Karpas-422 (cell line): ENCODE results near the gene LYVE1. TPM values are rescaled to one million over a fixed set of nuclear protein-coding genes. Genes with fewer than 3 reads are reported as not detected.

Source experiments
- DNase-seq: peaks from one replicate; pipeline ENCODE4 v3.0.0-alpha.2; 2015
- H2AFZ ChIP-seq: fragments of 200-600 bp; sonication (generic); 2 replicates; pipeline ENCODE4 v1.6.1; 2014; ENCODE audit warnings: antibody characterized with exemption, low read length, mixed read lengths
- H3K27ac ChIP-seq: fragments of 200-600 bp; sonication (generic); 2 replicates; pipeline ENCODE4 v1.5.1; 2014; ENCODE audit warnings: mild to moderate bottlenecking, low read length, moderate library complexity
- H3K27me3 ChIP-seq: fragments of 200-600 bp; sonication (generic); 2 replicates; pipeline ENCODE4 v1.6.1; 2014; ENCODE audit warnings: low read length, mixed read lengths
- H3K36me3 ChIP-seq: fragments of 200-600 bp; sonication (generic); 2 replicates; pipeline ENCODE4 v1.6.1; 2014; ENCODE audit warnings: low read length, mixed read lengths; ENCODE audit not compliant: insufficient read depth
- H3K4me1 ChIP-seq: fragments of 200-600 bp; sonication (generic); 2 replicates; pipeline ENCODE4 v1.6.1; 2014; ENCODE audit warnings: mild to moderate bottlenecking, low read length, mixed read lengths
- H3K4me2 ChIP-seq: fragments of 200-600 bp; sonication (generic); 2 replicates; pipeline ENCODE4 v1.6.1; 2014; ENCODE audit warnings: low read length, low read depth, mild to moderate bottlenecking; ENCODE audit not compliant: poor library complexity, severe bottlenecking
- H3K4me3 ChIP-seq: fragments of 200-600 bp; sonication (generic); 2 replicates; pipeline ENCODE4 v1.5.1; 2014; ENCODE audit warnings: mild to moderate bottlenecking, antibody characterized with exemption, low read length, mixed read lengths
- H3K79me2 ChIP-seq: fragments of 200-600 bp; sonication (generic); 2 replicates; pipeline ENCODE4 v1.6.1; 2014; ENCODE audit warnings: mild to moderate bottlenecking, low read length, mixed read lengths
- H3K9ac ChIP-seq: fragments of 200-600 bp; sonication (generic); 2 replicates; pipeline ENCODE4 v1.6.0; 2014; ENCODE audit warnings: low read length
- H3K9me2 ChIP-seq: fragments of 200-600 bp; sonication (generic), shearing (Covaris generic); replicated peaks from 2 replicates; pipeline ENCODE4 v1.6.0; 2014; ENCODE audit warnings: mild to moderate bottlenecking, low read length, moderate library complexity; ENCODE audit not compliant: insufficient read depth
- H3K9me3 ChIP-seq: fragments of 300-700, 200-600 bp; sonication (generic); 2 replicates; pipeline ENCODE4 v1.6.1; 2014; ENCODE audit warnings: low read length, mixed read lengths
- H4K20me1 ChIP-seq: fragments of 200-600 bp; sonication (generic); 2 replicates; pipeline ENCODE4 v1.6.1; 2014; ENCODE audit warnings: mild to moderate bottlenecking, antibody characterized with exemption, low read length, low read depth; ENCODE audit not compliant: insufficient read depth
- total RNA-seq: library from RNA; depleted of rRNA; stranded (reverse); fragments of >200 nt; shearing (Covaris generic); gene quantifications from 2 replicates; pipeline ENCODE4 v1.2.3, GENCODE V29; 2014; ENCODE audit warnings: low replicate concordance

The LYVE1 gene
- total RNA-seq, 1 experiment from 2014 or later: not detected

- no peaks in the 10 kb centered on the region for H3K79me2 ChIP-seq
- H2AFZ ChIP-seq: no peak overlapping the region
- no peak overlapping the region for H3K9ac ChIP-seq
- H3K36me3 ChIP-seq: peaks cover 35% of the 10 kb centered on the region
- H3K4me1 ChIP-seq: no peaks in the 10 kb centered on the region
- H3K4me2 ChIP-seq: no peak overlapping the region
- no peak for DNase-seq
- no peak overlapping the region for H3K27ac ChIP-seq
- no peak overlapping the region for H3K4me3 ChIP-seq
- no peaks in the 10 kb centered on the region for H3K27me3 ChIP-seq
- H3K9me3 ChIP-seq: no peaks in the 10 kb centered on the region
- no peaks in the 10 kb centered on the region for H4K20me1 ChIP-seq
- H3K9me2 ChIP-seq: no peaks in the 10 kb centered on the region
Observed at GRCh38 chr11:10524471-10524870, 44.0 kb downstream of the LYVE1 start.

GRCh38 chr11:10522921-10523320, 45.5 kb downstream of the LYVE1 start:
- Histone ChIP-seq H3K36me3 (peaks cover 30% of the 10 kb centered on the region), H2AFZ (no peak overlapping the region), H3K9me3 (no peaks in the 10 kb centered on the region), H3K4me1 (no peaks in the 10 kb centered on the region), H4K20me1 (no peaks in the 10 kb centered on the region), H3K27me3 (no peaks in the 10 kb centered on the region), H3K79me2 (no peaks in the 10 kb centered on the region), H3K4me2 (no peak overlapping the region), H3K9ac (no peak overlapping the region), H3K4me3 (no peak overlapping the region), H3K27ac (no peak overlapping the region), H3K9me2 (no peaks in the 10 kb centered on the region)
- no peak for DNase-seq

- H3K4me1 ChIP-seq: no peaks in the 10 kb centered on the region
- no peak for DNase-seq
- no peak overlapping the region for H3K9ac ChIP-seq
- H3K4me2 ChIP-seq: no peak overlapping the region
- H3K4me3 ChIP-seq: no peak overlapping the region
- no peaks in the 10 kb centered on the region for H3K27me3 ChIP-seq
- no peak overlapping the region for H3K27ac ChIP-seq
- no peaks in the 10 kb centered on the region for H3K79me2 ChIP-seq
- no peaks in the 10 kb centered on the region for H4K20me1 ChIP-seq
- no peaks in the 10 kb centered on the region for H3K9me2 ChIP-seq
- H3K9me3 ChIP-seq: no peaks in the 10 kb centered on the region
- H3K36me3 ChIP-seq: peaks cover 30% of the 10 kb centered on the region
- H2AFZ ChIP-seq: no peak overlapping the region
Observed at GRCh38 chr11:10522276-10522675, 46.2 kb downstream of the LYVE1 start.

- DNase-seq: no peak
- Histone ChIP-seq H3K4me1 (no peaks in the 10 kb centered on the region), H3K79me2 (no peaks in the 10 kb centered on the region), H3K4me2 (no peak overlapping the region), H3K27ac (no peak overlapping the region), H3K9me2 (no peaks in the 10 kb centered on the region), H3K9me3 (no peaks in the 10 kb centered on the region), H3K9ac (no peak overlapping the region), H3K27me3 (no peaks in the 10 kb centered on the region), H3K4me3 (no peak overlapping the region), H4K20me1 (no peaks in the 10 kb centered on the region), H3K36me3 (peaks cover 30% of the 10 kb centered on the region), H2AFZ (no peak overlapping the region)
Observed at GRCh38 chr11:10520562-10520961, 47.9 kb downstream of the LYVE1 start.

- H3K27ac ChIP-seq: no peak overlapping the region
- no peaks in the 10 kb centered on the region for H3K4me1 ChIP-seq
- no peak overlapping the region for H3K9ac ChIP-seq
- H3K79me2 ChIP-seq: no peaks in the 10 kb centered on the region
- H2AFZ ChIP-seq: no peak overlapping the region
- H3K27me3 ChIP-seq: no peaks in the 10 kb centered on the region
- H3K9me3 ChIP-seq: no peaks in the 10 kb centered on the region
- H3K4me3 ChIP-seq: no peak overlapping the region
- peaks cover 30% of the 10 kb centered on the region for H3K36me3 ChIP-seq
- H3K4me2 ChIP-seq: no peak overlapping the region
- no peaks in the 10 kb centered on the region for H4K20me1 ChIP-seq
- H3K9me2 ChIP-seq: no peaks in the 10 kb centered on the region
- no peak for DNase-seq
Observed at GRCh38 chr11:10519630-10520029, 48.8 kb downstream of the LYVE1 start.

GRCh38 chr11:10518891-10519290, 49.6 kb downstream of the LYVE1 start:
- no peaks in the 10 kb centered on the region for H3K9me2 ChIP-seq
- DNase-seq: no peak
- H3K4me2 ChIP-seq: no peak overlapping the region
- H3K36me3 ChIP-seq: peaks cover 30% of the 10 kb centered on the region
- H2AFZ ChIP-seq: no peak overlapping the region
- no peaks in the 10 kb centered on the region for H4K20me1 ChIP-seq
- no peaks in the 10 kb centered on the region for H3K79me2 ChIP-seq
- H3K4me3 ChIP-seq: no peak overlapping the region
- H3K27me3 ChIP-seq: no peaks in the 10 kb centered on the region
- no peak overlapping the region for H3K27ac ChIP-seq
- no peaks in the 10 kb centered on the region for H3K9me3 ChIP-seq
- no peaks in the 10 kb centered on the region for H3K4me1 ChIP-seq
- no peak overlapping the region for H3K9ac ChIP-seq

GRCh38 chr11:10518123-10518522, 50.3 kb downstream of the LYVE1 start:
- H3K9me3 ChIP-seq: no peaks in the 10 kb centered on the region
- H3K4me2 ChIP-seq: no peak overlapping the region
- H3K27ac ChIP-seq: no peak overlapping the region
- H3K36me3 ChIP-seq: peaks cover 22% of the 10 kb centered on the region
- no peaks in the 10 kb centered on the region for H3K9me2 ChIP-seq
- no peaks in the 10 kb centered on the region for H3K27me3 ChIP-seq
- no peak overlapping the region for H3K9ac ChIP-seq
- H3K4me1 ChIP-seq: no peaks in the 10 kb centered on the region
- H2AFZ ChIP-seq: no peak overlapping the region
- no peaks in the 10 kb centered on the region for H4K20me1 ChIP-seq
- no peak for DNase-seq
- no peak overlapping the region for H3K4me3 ChIP-seq
- H3K79me2 ChIP-seq: no peaks in the 10 kb centered on the region

GRCh38 chr11:10515418-10515817, 53.0 kb downstream of the LYVE1 start:
- Histone ChIP-seq H3K79me2 (no peaks in the 10 kb centered on the region), H3K27ac (no peak overlapping the region)

GRCh38 chr11:10514709-10515108, 53.8 kb downstream of the LYVE1 start:
- no peaks in the 10 kb centered on the region for H3K27me3 ChIP-seq
- 0 out of 2 replicates have a peak, but pooled peaks cover 7% of the 10 kb centered on the region for H3K36me3 ChIP-seq
- no peaks in the 10 kb centered on the region for H3K79me2 ChIP-seq
- H2AFZ ChIP-seq: no peak overlapping the region
- H3K9me3 ChIP-seq: no peaks in the 10 kb centered on the region
- no peak overlapping the region for H3K9ac ChIP-seq
- H3K4me1 ChIP-seq: no peaks in the 10 kb centered on the region
- no peaks in the 10 kb centered on the region for H3K9me2 ChIP-seq
- no peak for DNase-seq
- no peak overlapping the region for H3K4me2 ChIP-seq
- no peak overlapping the region for H3K27ac ChIP-seq
- H4K20me1 ChIP-seq: no peaks in the 10 kb centered on the region
- no peak overlapping the region for H3K4me3 ChIP-seq

More at GRCh38 chr11:10515418-10515817, 53.0 kb downstream of the LYVE1 start:
- Histone ChIP-seq H3K4me1 (no peaks in the 10 kb centered on the region), H3K4me3 (no peak overlapping the region), H3K27me3 (no peaks in the 10 kb centered on the region), H3K36me3 (0 out of 2 replicates have a peak, but pooled peaks cover 7% of the 10 kb centered on the region), H4K20me1 (no peaks in the 10 kb centered on the region), H3K9ac (no peak overlapping the region), H3K9me3 (no peaks in the 10 kb centered on the region), H2AFZ (no peak overlapping the region), H3K9me2 (no peaks in the 10 kb centered on the region), H3K4me2 (no peak overlapping the region)
- DNase-seq: no peak
